HG03378 (cell line): ENCODE data around the gene PRPF38B.
A peak's percentile ranks its signal among the peaks of the same experiment; 100 is the strongest.
"Not testable (repeated sequence)": the region's sequence is repeated elsewhere in the genome, so short reads cannot be mapped to it uniquely, and the experiment has no call there.

Source experiments
- ATAC-seq: cut with Tn5 transposase; IDR thresholded peaks from one replicate; pipeline ENCODE4 v1.9.1; 2021; ENCODE audit warnings: mild to moderate bottlenecking, moderate library complexity; ENCODE audit not compliant: unreplicated experiment

The PRPF38B gene

DNA sequence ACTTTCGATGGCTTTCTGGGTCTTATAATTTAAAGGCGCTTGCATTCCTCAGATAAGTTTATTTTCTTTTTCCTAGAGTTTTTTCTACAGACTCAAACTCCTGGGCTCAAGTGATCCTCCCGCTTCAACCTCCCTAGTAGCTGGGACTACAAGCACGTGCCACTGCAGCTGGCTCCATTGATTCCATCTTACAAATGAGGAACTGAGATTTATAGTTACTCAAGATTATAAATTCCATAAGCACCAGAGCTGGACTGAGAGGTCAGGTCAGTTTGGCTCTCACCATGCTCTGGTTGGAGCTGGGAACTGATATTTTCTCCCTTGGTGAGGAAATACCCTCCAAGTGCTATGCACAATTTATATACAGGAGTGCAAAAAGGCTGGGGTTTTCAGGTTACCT, 13.4 kb upstream of the PRPF38B start:
- no peak for ATAC-seq

DNA sequence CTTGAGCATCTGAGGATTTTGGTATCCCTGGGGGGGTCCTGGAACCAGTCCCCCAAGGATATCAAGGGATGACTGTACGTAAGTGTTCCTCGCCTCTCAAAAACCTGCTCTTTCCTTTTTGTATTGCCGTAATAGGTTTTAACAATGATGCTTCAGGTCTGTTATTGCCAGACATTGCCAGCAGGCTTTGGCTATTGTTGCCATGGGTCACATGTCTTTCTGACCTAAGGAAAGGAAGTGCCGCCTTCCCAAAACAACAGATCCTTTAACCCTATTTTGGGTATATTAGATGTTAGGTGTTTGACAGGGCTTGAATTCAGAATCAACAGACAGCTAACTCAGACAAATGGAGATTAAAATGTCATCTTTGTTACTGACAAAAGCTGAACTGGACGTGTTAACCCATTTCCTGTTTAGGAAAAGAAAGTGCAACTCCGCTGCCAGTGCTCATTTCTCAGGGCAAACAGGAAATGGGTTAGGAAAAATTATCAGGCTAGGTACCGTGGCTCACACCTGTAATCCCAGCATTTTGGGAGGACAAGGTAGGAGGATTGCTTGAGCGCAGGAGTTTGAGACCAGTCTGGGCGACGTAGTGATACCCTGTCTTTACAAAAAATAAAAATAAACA, 12.4 kb upstream of the PRPF38B start:
- ATAC-seq = no peak

DNA sequence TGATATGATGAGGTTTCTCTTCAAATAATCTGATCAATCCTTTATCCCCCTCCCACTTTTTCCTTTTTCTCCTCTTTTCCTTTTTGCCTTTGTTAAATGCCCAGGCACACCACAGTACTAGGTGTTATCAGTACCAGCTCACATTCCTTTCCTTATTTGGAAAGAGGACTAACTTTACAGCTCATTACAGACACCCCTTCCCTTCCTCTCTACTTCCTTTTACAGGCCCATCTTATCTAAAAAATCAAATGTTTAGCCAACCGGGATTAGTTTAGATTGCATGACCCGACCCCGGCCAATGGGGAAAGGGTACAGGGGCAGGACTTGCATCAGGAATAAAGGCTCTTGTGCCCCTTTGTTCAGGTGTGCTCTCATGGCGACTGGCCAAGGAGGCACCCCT, 10.4 kb upstream of the PRPF38B start:
- ATAC-seq = not testable (repeated sequence)

DNA sequence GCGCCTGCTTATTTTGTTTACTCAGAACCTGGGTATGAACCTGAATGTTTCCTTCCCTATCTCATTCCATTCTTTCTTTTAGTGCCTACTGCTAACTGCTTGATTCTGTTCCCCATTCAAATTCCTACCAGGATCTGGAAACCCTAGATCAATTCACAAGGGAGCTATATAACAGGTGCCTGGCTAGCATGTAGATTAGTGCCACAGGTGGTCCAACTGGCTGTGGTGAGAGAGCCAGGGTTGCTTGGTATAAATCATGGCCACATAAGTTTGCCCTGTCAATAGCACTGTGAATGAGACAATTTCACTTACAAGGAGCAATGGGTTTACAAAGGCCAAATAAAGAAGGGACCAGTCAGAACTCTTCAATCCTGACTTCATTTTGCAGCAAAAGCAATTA, 6.6 kb upstream of the PRPF38B start:
- no peak for ATAC-seq

DNA sequence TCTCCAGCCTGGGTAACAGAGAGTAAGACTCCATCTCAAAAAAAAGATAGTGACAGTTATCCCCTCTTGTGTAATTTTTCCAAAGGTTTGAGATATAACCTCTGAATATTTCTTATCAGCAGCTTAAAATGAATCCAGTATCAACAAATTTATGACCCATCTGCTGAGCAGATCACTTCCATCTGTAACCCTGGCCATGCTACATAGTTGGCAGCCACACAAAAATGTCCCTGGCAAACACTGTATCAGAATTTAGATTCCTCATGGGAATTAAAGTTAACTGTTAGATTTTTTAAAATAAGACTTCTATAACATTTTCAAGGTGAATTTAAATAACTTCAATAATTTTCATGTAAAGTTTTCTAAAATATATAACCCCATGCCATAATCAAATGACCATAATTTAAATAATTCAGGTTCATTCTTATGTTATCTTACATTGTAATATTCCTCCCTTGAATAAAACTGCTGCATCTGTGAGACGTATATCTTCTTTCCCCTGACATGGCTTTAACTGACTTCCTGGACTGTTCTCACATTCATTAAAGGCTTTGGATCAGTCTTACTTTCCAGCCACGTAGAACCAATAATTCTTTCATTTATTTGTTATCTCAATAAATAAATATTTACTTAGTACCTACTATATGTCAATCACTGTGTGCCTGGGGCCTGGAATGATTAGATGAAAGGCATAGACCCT, 5.3 kb upstream of the PRPF38B start:
- no peak for ATAC-seq

DNA sequence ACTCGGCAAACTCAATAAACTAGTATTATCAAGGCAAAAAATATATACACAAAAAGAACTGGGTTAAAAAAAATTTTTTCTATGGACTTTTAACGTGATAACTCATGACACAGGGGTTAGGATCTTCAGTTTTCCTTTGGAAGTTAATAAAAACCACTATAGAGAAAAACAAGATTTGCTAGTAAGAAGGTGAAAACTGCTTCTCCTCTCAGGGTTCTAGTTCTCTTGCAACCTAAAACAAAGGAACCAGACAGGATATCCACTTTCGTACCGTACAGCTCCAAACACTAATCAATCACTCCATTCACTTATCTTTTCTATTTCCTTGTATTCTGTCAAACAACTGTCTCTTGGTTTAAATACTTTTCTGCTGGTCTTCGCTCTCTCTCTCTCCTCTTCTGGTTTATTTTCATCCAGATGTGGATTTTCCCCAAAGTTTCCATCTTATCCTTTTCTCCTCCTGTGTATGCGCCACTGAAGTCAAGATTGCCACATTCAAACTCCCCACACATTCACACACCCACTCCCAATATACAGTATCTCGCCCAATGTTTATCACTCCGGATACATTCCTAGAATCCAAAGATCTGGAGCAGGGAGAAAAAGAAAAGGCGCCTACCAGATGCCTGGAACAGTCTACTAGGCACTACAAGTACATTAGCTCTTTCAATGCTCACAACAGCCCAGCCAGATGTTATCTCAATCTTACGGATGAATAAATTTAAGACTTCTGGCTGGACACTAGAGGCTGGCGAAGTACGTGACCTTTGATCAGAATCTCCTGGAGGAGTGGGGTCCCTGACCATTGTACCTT, 775 bp upstream of the PRPF38B start:
- no peak for ATAC-seq

DNA sequence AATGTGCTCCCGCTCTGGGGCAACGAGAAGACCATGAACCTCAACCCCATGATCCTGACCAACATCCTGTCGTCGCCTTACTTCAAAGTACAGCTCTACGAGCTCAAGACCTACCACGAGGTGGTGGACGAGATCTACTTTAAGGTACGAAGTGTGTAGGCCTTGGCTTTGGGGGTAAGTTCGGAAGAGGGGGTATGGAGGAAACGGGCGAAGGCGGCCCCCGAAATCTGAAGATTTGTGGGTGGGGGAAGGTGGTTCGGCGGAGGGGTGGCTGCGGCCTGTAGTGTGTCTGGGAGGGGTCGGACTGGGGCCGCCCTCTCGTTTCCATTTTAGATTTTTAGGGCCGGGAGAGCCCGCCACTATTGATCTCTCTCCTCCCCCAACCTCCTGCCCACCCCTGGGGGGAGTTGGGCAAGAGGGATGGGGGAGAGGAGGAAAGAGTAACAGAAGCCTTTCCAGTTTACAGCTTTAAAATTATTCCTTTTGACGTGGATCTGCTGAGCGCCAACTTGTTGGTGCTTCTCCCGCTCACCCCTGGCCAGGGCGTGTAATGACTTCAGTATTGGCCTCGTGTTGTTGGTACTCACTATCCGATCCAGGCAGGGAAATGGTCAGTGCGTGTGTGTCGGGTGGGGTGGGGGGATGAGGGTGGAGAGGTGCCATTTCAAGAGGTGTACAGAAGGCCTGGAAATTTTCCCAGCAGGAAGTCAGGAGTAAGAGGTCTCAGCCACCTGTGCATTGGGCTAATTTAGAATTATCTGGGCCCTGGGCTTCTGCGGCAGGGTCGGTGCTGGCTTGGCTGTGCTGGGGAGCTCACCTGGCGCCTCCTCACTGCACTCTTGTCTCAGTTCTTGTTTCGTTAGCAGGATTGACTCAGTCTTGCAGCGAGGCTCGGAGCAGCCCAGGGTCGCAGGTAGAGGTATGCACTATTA, 880 bp downstream of the PRPF38B start:
- peak; percentile 55 for ATAC-seq

DNA sequence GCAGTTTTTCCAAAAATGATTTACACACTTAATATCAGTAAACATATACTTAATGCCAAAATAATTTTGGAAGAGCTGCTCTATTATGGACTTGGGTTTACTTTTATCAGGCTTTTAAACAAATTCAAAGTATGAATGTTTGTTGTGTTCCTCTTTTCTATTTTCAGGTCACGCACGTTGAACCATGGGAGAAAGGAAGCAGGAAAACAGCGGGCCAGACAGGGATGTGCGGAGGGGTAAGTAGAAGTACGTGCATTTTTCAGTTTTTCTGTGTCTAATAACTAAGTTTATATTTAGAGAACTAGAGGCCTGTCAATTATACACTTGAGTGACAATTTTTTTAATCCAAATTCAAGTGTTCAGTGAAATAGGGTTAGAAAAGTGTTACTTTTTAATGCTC, 3.4 kb downstream of the PRPF38B start:
- ATAC-seq = no peak

DNA sequence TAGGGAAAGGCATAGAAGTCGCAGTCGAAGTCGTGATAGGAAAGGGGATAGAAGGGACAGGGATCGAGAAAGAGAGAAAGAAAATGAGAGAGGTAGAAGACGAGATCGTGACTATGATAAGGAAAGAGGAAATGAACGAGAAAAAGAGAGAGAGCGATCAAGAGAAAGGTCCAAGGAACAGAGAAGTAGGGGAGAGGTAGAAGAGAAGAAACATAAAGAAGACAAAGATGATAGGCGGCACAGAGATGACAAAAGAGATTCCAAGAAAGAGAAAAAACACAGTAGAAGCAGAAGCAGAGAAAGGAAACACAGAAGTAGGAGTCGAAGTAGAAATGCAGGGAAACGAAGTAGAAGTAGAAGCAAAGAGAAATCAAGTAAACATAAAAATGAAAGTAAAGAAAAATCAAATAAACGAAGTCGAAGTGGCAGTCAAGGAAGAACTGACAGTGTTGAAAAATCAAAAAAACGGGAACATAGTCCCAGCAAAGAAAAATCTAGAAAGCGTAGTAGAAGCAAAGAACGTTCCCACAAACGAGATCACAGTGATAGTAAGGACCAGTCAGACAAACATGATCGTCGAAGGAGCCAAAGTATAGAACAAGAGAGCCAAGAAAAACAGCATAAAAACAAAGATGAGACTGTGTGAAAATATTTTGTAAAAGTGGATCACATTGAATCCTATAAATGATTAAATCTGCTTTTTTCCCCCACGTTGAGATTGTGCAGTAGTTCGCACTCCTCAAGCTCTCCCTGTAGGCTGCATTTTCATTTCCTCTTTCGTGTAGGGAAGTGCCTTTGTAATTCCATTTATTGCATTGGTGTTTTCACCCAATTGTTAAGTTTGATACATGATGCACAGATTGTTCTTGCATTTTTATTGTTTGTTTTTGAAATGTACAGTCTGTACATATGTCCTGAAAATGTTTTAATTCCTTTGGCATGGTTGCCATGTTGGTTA, 7.5 kb downstream of the PRPF38B start:
- ATAC-seq = no peak

DNA sequence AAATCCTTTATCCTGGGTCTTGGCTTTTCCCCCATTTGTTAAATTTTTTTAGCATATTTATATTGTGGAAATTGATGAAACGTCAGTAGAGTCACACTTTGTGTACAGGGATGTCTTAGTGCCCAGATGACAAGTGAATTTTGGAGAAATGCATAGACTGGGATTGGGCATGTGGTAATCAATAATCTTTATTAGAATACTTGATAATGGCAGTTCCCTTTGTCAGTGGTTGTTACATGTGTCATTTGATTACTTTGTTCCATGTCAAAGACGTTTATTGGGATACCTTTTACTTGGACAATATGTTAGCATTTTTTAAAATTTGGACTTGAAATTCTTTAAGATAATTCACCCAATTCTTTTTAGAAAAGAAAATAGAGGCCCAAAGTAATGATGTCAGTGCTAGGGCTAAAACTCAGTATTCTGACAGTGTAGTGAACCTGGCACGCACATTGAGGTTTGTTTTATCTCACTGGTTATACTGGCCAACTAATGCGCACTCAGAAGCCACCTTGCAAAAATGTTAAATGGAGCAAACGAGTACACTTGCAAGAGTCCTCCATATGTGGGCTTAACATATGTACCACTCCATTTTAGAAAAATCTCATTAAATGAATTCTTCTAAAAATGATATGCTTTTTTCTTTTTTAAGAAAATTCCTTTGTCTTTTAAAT, 9.2 kb downstream of the PRPF38B start:
- no peak for ATAC-seq

DNA sequence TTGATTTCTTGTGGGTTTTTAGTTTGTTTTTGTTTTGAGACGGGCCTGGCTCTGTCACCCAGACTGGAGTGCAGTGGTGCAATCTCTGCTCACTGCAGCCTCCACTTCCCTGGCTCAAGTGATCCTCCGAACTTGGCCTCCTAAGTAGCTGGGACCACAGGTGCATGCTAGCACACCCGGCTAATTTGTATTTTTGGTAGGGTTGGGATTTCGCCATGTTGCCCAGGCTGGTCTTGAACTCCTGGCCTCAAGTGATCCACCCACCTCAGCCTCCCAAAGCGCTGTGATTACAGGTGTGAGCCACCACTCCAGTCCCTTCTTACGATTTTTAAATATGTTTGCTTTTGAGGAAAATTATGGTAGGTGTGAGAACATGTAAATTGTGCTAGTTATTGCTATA, 10.0 kb downstream of the PRPF38B start:
- ATAC-seq = not testable (repeated sequence)

DNA sequence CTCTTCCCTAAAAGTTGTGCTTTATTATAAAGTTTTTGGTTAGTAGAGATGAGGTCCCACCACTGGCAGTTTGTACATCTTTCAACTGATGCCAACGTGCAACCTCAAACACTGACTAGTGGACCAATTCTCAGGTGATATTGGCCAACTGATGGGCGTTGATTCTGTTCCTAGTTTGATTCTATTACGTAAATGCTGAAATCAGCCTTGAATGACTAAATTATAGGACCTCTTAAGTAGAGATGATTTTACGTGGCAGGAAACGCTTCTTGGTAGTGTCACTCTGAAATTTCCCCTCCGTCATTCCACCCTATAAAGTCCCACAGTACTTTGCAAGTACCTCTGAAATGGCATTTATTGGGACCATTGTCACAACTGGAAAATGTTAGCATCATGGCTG, 11.8 kb downstream of the PRPF38B start:
- ATAC-seq = no peak

DNA sequence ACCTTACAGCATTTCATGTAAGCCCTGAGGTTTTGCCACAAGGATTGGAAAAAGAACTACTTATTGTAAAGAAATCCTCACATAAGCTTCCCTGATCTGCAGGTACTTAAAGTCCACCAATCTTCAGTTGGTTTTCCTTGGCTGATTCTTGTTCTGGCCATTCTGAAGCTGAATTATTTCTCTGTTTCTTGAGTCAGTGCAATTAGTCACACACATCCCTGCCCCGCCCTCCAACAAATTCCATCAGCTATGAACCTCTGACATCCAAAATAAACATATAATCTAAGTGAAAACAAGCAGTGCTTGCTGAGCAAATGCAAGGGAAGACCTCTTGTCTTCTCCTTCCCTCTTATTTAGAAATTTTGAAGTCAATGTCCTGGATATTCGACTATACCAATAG, 12.4 kb downstream of the PRPF38B start:
- ATAC-seq = no peak

DNA sequence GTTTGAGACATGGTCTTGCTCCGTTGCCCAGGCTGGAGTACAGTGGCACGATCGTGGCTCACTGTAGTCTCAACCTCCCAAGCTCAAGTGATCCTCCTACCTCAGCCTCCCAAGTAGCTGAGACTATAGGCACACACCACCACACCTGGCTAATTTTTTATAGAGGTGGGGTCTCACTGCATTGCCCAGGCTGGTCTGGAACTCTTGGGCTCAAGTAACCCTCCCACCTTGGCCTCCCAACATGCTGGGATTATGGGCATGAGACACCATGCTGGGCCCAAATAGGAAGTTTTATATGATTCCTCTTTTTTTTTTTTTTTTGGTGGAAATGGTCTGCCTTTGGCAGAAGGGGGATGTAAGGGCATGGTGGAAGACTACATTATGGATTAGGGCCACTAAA, 14.5 kb downstream of the PRPF38B start:
- no peak for ATAC-seq

DNA sequence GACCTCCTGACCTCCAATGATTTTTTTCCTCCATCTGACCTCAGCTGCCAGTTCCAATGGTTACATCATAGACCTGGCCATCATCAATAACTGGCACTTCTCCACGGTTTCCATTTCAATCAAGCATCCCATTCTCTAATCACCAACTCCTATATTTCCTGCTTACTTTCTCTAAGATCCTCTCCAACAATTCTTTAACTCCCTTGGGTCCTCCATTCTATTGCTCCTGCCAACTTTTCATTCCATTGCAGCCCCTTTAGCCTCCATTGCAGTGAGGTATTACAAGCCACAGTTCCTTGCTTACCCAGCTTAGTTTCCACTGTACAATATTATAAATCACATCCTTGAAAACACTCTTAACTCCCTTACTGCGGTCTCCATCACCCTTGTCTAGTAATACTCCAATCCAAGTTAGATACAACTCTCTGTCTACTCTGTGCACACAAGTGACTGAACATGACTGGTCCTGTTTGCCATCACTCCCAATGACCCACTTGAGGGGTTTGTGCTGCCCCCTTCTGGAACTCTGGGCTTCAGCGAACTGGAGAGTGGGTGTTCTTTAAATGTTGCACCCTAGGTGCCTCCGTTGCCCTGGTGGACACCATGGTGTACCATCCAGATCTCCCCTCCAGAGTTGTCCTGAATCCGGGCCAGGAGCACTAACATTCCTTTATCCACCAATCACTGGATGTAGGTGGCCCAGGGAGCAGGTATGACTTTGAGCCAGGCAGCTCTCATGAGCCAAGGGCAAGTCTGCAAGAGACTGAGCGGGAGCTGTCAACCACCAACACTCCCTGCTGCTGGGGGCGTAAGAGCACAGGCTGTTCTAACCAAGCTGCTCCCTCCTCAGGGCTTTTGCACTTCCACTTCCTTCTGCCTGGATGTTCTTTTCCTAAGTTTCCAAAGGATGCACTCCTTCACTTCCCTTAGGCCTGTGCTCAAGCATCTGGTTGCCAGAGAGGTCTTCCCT, 16.9 kb downstream of the PRPF38B start:
- no peak for ATAC-seq

DNA sequence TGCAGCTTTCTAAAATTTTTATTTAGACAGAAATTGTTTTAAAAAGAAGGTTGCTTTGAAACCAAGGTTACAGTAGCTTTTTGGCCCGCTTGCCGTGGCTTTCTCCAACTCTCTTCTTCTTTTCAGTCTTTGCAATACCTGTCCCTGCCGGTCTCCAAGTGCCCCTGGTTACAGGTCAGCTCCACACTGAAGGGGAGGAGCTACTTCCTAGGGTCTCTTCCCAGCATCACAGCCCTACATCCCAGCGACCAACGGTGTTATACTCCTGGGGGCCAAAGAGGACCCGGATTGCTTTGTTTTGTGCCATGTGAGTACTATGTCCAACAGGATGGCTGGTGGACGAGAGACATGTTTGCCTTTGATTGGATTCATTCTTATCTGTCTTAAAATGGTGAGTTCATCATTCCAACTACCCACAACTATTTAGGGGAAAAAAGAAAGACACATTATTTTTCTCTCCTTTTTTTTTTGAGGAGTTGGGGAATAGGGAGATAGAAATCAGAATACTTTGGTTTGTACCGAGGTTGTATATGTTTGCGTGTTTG, 20.6 kb downstream of the PRPF38B start, which contains the start of gene FNDC7:
Gene FNDC7 (plus strand): TSS at position 303 of the 545 bp plus-strand sequence. CDS start 26 bp downstream, at position 329.
- ATAC-seq = no peak

DNA sequence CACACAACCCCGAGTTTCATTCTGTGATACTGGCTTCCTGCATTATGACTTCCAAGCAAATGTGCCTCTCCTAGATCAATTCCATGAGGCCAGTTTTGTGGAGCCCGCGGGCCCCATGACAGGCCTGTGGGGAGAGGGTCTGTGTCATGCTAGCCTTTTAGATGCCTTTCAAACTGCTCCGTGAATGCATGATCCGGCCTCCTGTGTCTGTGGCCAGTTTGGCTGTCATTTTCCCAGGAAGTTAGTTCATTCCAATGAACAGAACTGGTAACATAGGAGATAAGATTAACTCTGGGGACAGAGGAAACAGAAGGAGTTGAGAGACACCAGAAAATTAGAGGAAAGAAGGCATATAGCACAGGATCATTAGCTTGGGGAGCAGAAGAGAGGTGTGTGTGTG, 23.8 kb downstream of the PRPF38B start:
- ATAC-seq = no peak
